ELF-1 (cell line): ENCODE measurements around the gene STRN3.
A peak's percentile ranks its signal among the peaks of the same experiment; 100 is the strongest.

Source experiments
- DNase-seq: peaks from one replicate; pipeline ENCODE4 v3.0.0-alpha.2; 2016; ENCODE audit warnings: low read depth, low spot score

The STRN3 gene

DNA sequence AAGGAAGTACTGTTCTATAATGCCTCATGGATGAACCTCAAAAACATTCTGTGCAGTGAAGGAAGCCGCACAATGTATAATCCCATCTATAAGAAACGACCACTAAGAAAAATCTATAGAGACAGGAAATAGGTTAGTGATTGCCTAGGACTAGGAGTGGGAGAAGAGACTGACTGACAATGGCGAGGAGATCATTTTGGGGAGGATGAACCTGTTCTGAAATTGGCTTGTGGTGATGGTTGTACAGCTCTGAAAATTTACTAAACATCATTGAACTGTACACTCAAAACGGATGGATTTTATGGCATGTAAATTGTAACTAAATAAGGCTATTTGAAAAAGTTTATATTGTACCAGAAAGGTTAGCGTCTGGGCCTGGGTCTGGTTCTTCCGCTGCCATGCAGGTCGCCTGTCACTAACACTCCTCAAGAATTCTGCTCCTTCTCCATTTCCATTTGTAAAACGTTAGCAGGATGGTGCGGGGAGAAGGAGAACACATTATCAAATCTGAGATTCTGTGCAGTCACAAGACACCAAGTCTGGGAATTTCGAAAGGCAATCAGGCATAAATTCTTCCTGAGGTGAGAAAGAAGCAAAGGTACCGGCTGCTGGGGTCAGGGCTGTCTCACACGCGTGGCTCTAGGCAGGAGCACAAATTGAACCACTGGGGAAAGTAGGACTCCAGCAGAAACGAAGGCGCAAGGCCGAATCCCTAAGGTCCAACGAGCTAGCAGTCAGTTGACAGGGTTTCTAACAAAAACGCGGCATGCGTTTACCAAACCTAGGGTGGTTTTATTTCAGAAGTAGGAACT lies 152.7 kb downstream of the STRN3 start:
- no peak for DNase-seq

DNA sequence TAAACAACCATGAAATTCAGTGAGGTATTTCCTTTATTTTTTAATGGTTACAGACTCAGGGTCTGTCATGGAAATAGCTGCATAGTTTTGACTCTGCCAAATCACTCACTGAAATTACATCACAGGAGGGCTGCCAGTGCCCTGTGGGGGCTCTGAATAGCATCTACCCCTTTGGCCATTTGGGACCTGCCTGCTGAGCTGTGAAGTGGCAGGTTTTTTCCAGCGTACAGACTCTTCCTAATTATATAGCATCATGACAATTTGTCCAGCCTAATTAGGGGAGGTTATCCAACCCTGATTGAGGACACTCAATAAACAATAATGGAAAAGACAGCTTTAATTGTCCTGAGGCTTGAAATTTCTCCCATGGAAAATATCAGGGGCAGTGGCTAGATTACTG lies 153.6 kb downstream of the STRN3 start:
- DNase-seq: peak; percentile 30

DNA sequence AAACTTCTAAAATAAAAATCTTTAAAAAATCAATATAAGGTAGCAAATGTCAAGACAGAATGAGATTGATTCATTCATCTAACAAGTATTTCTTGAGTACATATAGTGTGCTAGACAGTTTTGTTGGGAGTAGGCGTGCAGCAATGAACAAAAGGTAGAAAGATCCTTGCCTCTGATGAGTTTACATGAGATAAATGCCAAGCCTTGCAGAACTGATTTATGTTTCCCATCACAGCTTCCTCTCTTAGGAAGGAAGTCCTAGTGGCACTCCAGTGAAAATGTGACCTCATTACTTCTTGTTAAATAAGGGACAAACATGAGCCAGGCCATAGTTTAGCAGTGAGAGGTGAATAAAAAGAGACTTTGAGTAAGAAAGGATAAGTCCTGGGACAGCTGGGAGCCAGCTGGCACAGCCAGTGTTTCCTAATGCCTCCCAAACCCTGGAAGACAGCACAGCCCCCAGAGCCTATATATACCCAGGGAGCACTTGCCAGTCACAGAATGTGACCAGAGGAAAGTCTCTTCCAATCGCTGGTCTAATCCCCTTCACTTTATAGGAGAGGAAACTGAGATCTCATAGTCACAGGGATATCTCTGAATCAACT lies 156.5 kb downstream of the STRN3 start:
- no peak for DNase-seq

DNA sequence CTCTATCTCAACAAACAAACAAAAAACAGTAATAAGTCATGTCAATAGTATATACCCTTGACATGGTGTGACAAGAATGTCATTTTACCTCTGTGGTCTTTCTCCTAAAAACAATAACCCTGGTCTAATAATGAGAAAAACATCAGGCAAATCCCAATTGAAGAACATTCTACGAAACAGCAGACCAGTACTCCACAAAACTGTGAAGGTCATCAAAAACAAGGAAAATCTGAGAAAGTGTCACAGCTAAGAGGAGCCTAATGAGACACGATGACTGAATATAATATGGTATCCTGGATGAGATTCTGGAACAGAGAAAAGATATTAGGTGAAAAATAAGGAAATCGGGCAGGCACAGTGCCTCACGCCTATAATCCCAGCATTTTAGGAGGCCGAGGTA lies 157.4 kb downstream of the STRN3 start:
- DNase-seq: no peak

DNA sequence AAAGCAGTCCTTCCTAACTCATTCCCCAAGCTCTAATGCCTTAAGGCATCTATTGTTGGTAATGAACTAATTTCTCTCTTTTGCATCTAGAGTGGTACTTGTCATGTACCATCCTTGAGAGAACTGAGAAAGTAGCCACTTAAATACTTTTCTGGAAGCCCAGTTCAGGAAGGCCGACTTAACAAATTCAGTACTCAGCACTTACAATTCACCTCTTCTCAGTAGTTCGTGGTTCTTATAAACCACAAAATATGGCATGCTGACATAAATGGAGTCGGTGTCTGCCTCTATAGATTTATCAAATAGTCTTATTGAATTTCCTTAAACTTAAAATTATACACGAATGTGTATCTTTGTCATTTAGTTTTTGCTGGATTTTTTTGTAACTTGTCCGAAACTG lies 161.2 kb downstream of the STRN3 start:
- DNase-seq: no peak

DNA sequence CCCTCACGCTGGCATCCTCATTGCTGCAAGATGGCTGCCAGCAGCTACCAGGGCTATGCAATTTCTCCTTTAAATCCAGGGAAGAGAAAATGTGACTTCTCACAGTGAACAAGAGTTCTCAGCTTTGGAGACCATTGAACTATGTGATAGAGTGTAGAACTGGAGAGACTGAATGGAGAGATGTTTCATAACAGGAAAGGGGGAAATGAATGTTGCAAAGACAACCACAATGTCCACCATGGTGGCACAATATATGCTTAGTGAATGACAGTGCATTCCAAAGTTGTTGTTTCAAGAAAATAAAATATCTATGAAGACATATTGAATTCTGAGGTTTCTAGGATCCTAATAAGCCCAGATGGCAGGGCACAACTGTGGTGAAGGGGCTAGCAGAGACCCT lies 165.0 kb downstream of the STRN3 start:
- no peak for DNase-seq

DNA sequence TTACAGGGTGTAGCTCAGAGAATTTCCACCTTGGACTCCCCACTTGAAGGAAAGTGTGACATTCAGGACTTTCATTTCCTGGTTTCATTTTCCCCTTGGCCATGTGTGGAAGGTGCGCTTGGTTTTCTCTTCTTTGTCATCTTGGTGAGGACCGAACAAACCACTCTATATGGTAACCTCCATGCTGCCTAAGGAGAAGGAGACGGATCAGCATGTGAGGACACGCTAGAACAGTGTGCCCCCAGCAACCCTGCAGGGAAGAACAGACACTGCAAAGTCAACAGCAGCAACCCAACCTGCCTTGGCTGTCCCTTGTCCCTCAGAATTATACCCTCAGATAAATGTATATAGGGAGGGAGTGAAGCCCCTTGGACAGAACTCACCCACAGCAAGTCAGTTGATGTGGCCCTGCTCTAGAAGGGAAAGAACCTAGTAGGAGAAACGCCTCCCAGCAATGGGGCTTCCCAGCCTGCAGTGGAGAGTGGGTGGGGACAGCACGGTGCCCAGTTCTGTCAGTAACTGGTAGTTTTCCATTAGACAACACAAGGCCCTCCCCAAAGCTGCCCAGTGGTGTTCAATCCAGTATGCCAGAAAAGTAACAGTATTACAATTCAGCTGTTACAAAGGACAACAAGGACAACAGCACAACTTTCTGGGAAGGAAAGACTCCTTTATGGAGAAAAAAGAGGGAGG lies 170.7 kb downstream of the STRN3 start:
- DNase-seq: no peak

DNA sequence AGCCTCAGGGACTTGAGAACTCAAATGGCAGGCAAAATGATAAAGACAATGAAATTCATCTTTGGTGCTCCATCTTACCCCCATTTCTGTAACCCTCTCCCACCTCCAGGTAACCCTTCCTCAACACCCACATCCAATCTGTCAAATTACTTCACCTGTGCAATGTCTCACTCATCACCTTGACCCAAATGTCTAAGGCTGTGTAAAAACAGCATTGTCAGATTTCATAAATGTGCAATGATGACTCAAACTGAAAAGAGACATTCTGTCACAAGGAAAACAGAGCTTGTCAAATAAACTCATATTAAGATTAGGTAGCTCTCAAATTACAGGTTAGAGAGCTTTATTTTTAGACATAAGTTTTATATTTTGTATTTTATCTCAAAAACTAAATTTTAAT lies 171.7 kb downstream of the STRN3 start:
- no peak for DNase-seq

DNA sequence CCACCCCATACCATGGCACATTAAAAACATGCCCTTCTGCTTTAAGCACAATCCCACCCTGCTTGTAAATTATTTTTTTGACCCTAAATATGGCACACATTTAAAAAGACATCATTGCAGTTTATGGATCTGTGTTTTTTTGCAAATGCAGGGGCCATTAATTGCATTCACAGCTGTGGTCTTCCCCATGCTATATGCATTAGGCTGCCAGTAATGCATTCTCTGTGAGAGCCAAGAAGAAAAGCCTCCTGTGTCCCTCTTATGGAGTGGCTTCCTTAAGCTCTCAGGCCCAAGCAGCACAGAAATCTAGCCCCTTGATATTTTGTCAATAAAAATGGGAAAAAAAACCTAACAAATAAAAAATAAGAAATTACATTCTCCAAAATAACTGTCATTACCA lies 172.2 kb downstream of the STRN3 start:
- no peak for DNase-seq

DNA sequence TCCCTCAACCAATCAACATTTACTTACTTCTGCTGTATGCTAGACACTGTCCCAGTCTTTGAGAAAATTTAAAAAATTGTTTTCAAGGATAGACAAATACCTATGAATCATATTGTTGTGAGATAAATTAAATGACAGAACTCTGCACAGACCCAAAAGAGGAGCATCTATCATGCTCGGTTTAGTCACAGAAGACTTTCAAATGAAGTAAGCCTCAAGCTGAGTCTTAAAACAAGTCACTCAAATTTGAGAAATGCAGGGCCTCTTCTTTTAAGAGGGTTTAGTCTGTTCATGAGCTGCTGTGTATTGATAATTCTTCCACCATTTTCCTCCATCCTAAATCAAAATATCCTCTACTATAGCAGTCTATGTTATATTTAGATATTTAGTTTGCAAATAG lies 176.2 kb downstream of the STRN3 start:
- no peak for DNase-seq

DNA sequence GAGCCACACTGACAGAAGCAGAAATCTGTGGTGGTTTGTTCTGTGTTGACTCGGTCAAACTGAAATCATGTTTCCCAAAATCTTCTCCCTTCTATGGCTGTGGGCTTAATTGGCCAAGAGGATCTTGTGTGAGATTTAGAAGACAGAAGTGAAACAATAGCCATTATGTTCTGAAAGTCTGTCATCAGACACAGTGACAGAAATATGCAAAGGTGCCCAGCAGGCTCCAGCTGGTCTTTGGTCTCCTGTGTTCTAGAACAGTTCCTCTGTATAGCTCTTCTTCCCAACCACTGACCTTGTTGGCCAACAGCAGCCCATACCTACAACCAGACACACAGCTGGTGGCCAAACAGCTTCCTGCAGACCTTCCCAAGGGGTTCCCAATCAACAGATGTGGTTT lies 176.8 kb downstream of the STRN3 start:
- DNase-seq: no peak

DNA sequence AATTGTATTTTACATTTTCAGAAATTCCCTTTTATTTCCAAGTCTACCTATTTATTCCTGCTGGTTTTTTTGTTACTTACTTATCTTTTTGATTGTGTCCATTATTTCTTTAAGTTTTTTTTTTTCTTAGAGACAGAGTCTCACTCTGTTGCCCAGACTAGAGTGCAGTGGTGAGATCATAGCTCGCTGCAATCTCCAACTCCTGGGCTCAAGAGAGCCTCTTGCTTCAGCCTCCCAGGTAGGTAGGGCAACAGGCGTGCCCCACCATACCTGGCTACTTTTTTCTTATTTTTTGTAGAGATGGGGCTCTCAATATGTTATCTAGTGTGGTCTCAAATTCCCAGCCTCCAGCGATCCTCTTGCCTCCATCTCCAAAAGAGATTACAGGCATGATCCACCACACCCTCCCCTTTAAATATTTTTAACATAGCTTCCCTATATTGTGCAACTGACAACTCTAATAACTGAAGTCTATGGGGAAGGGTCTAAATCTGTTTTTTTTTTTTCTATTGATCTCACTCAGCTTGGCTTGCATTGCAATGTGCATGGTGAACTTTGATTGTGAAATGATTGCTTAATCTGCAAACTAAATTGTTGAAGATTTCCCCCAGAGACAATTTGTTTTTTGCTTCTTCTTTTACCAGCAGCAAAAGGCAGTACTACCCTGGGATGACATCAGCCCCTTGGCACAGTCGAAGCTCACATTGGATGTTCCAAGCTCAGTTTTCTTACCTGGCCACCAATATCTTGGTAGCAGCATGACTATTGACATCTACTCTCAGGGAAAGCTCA lies 177.5 kb downstream of the STRN3 start:
- DNase-seq: no peak
